Left lobe of liver (tissue), 2 donors: ENCODE data around the gene HOXC4. TPM values are rescaled to one million over a fixed set of nuclear protein-coding genes. Genes with fewer than 3 reads are reported as not detected.

Source experiments
- ATAC-seq: fragments of 200-7000 bp; cut with Tn5 transposase; one replicate; pipeline ENCODE4 v1.9.1; 2020; ENCODE audit warnings: mild to moderate bottlenecking, moderate library complexity
- DNase-seq: peaks from one replicate; pipeline ENCODE4 v3.0.0-alpha.2; 2020; ENCODE audit warnings: low spot score
- total RNA-seq: library from RNA; stranded (reverse); gene quantifications from one replicate; pipeline ENCODE4 v1.2.1, GENCODE V29; 2021
- donor health status: DM: no; HTN: no; CAD: no; lungs with moderate emphysema.
- donor health status: DM: no; HTN: yes; CAD: no.

HOXC4 gene
- total RNA-seq: 0.10 TPM

GRCh38 chr12:54053751-54054741 is at the start of gene HOXC4:
Gene HOXC4, plus strand, starts transcription at chr12:54053835. Its CDS starts 88 bp downstream, at chr12:54053923.
- DNase-seq: no peak

GRCh38 chr12:54004063-54004840 is 49.4 kb upstream of the HOXC4 start:
- ATAC-seq (no peak), DNase-seq (no peak)

More at GRCh38 chr12:54053751-54054741, at the start of gene HOXC4:
- ATAC-seq: peak; percentile 43

- no peak for DNase-seq
These were observed 48.6 kb upstream of the HOXC4 start for GRCh38 chr12:54004841-54005530.

GRCh38 chr12:54005531-54005852 is 48.1 kb upstream of the HOXC4 start:
- ATAC-seq (no peak), DNase-seq (no peak)

More at GRCh38 chr12:54004841-54005530, 48.6 kb upstream of the HOXC4 start:
- no peak for ATAC-seq

GRCh38 chr12:54005853-54006558 is 47.6 kb upstream of the HOXC4 start:
- peak; percentile 97 for ATAC-seq
- peak; percentile 88 for DNase-seq

- DNase-seq: no peak
These were observed 46.9 kb upstream of the HOXC4 start for GRCh38 chr12:54006559-54007220.

GRCh38 chr12:54007538-54008259 is 45.9 kb upstream of the HOXC4 start:
- ATAC-seq (no peak), DNase-seq (no peak)

More at GRCh38 chr12:54006559-54007220, 46.9 kb upstream of the HOXC4 start:
- ATAC-seq: no peak

- DNase-seq (no peak), ATAC-seq (no peak)
These were observed 45.4 kb upstream of the HOXC4 start for GRCh38 chr12:54008260-54008552.

GRCh38 chr12:54009171-54010052 is 44.2 kb upstream of the HOXC4 start:
- DNase-seq (no peak), ATAC-seq (no peak)

- no peak for ATAC-seq
- no peak for DNase-seq
These were observed 43.3 kb upstream of the HOXC4 start for GRCh38 chr12:54010053-54010971.

GRCh38 chr12:54010972-54011664 is 42.5 kb upstream of the HOXC4 start:
- DNase-seq (no peak), ATAC-seq (no peak)

- DNase-seq: no peak
These were observed 41.7 kb upstream of the HOXC4 start for GRCh38 chr12:54011665-54012532.

GRCh38 chr12:54012631-54013409 is 40.8 kb upstream of the HOXC4 start:
- ATAC-seq (no peak), DNase-seq (no peak)

More at GRCh38 chr12:54011665-54012532, 41.7 kb upstream of the HOXC4 start:
- ATAC-seq: no peak

GRCh38 chr12:54014377-54015017 is 39.1 kb upstream of the HOXC4 start:
- no peak for ATAC-seq
- DNase-seq: no peak
